Renal cortex interstitium (tissue), 11 donors: ENCODE data around the gene G3BP1. TPM values are rescaled to one million over a fixed set of nuclear protein-coding genes. Genes with fewer than 3 reads are reported as not detected.

ENCODE experiments used
- DNase-seq, 11 donors: peaks; one replicate each; pipeline ENCODE4 v3.0.0-alpha.2; 2013; ENCODE audit warnings: low read depth in 9 of 11, low spot score in 4 of 11; ENCODE audit errors: extremely low read depth in 1 of 11
- polyA plus RNA-seq, 3 donors: library from polyadenylated mRNA; unstranded; fragments of 120-200 nt; gene quantifications; one replicate each; pipeline ENCODE4 v1.2.1, GENCODE V29; 2013; ENCODE audit not compliant: insufficient read length in 3 of 3

G3BP1 gene
- polyA plus RNA-seq, 3 donors, result 155 to 179 (median 167) TPM

DNA sequence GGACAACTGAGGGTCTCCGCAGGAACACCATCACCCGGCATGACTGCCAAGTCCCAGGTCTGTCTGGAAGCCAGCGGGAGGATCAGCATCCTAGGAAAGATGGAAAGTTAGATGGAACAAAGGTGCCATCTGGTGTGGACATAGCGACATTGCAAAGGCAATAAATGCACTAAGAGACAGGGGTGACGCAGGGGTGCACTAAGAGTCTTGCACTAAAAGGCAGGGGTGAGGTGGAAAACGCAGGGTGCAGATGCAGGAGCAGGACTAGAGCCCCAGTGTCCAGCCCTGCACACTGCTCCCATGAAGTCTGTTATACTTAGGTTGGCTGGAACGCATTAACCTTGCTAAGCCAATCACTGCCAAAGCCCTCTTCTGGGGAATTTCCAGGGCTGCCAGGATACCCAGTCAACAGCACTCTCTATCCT is 28.9 kb upstream of the G3BP1 start:
- DNase-seq, result peak in 2 of 11 donors; percentile 32 to 53

DNA sequence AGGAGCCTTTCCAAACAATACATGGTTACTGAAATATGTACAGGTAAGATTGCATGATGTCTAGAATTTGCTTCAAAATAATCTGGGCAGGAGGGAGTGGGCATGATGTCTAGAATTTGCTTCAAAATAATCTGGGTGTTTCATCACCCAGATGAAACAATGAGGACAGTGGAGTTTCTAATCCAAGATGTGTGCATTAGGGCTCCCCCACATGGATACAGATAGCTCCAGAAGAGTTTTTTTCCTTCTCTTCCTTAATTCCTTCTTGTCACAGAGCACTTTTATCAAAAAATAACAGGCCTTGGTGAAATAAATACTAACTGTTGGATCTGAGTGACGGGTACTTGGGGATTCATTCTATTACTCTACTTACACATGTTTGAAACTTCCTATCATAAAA is 28.2 kb upstream of the G3BP1 start:
- no peak for DNase-seq

DNA sequence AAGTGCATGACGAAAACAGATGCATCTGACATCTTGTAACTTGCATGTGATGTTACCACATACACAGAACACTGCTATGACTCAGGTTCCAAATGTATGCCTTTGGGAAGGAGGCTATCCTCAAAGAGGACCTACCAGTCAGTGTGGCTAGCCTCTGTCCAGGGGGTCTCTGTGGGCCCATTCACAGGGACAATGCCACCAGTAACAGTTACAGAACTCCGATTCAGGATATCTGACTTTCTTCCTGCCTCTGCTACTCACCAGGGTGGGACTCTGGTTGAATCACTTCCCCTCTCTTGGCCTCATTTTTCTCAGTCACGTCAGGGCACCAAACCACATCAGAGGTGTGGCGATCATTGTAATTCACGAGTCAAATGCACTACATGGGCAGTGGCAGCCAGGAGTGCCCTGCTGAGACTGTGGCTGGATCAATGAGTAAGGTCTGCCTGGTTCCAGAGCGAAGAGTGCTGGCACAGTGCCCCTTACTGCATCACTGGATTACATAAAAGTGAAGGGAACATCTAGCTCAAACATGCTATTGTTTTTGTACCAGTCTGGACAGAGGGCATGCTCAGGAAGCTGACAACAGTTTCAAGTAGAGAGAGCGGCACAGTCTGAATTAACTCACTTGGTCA is 26.6 kb upstream of the G3BP1 start:
- no peak for DNase-seq

DNA sequence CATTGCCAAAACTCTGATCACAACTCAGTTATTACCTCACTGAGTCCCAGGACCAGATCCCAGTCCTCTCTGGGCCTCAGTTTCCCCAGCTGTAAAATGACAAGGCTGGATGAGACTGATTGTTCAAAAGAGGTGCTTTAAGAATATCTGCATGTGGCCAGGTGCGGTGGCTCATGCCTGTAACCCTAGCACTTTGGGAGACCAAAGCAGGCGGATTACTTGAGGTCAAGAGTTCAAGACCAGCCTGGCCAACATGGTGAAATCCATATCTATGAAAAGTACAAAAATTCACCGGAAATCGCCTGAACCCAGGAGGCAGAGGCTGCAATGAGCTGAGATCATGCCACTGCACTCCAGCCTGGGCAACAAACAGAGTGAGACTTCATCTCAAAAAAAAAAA is 21.6 kb upstream of the G3BP1 start:
- no peak for DNase-seq

DNA sequence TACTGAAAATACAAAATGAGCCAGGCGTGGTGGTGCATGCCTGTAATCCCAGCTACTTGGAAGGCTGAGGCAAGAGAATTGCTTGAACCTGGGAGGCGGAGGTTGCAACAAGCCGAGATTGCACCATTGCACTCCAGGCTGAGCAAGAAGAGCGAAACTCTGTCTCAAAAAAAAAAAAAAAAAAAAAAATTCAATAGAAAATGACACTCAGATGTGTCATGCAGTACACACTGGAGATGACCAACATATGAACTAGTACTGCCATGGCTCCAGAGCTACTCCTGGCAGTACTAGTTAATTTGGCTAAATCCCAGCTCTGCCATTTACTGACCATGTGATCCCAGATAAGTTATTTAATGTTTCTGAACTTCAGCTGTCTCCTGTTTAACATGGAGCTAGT is 20.7 kb upstream of the G3BP1 start:
- no peak for DNase-seq

DNA sequence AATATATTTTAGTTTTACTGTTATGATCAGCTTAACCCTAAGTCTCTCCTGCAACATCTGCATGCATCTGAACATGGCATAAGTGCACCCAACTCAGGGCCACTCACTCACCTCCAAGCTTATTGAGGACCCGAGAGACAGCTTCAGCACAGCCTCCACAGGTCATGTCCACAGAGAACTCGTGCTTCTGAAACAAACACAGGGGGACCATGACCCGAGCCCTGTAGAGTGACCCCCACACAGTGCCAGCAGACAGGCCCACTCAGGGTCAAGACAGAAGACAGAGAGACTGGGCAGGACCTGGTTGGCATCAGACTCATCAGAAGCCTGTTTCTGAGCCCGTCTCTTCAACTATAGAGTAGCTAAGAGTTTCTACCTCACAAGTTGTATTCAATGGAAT is 20.2 kb upstream of the G3BP1 start:
- no peak for DNase-seq

DNA sequence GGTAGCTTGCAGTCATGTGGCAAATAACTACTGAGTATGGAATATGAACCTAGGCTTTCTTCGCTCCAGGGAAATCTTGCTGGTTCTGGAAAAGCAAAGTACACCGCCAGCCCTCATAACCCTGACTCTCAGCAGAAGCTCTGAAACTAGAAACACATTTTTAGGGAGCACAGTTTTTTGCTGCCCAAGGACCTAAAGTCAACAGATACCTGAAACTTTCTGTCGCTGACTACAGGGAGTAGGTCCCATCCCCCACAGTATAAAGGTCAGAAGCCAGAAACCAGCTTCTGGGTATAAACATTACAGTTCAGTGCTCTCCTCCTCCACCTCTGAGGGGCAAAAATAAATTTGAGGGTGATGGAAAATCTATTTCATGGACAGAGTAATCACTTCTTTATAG is 16.4 kb upstream of the G3BP1 start:
- no peak for DNase-seq

DNA sequence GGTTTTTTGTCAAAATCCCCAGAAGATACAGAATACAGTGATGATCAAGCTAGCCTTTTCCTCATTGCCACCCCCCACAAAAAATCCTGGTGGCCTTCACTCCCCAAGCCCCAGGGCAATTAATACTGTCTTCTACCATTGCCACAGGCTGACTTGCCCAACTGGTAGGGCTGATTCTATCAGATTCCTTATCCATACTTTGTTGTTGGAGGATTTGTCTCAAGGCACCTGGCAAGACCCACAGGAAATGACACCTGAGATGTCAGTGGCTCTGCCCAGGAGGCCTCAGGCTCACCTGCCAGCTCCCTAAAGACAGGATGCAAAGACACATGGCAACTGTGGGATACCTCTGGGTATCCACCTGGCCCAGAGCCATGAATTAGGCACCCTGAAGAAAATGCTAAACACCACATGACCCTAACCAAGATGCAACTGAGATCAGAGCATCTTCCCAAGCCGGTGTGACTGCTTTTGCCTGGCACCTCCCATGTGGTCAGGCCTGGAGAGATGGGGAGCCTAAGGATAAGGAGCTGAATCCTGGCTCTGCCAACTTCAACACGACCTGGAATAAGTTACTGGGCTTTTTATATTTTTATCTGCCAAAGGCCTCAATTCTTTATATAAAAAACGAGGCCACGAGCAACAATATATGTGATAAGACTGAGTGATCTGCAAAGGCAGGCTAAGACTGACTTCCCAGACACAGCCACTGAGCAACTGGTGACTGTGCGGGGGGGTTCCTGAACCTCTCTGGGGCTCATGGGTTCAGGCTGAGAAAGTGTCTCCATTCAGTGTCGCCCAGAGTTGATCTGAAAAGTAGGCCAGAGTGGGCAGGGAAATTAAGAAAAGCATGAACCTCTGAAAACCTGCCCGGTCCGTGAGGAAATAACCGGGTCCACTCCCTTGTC is 14.3 kb upstream of the G3BP1 start:
- no peak for DNase-seq

DNA sequence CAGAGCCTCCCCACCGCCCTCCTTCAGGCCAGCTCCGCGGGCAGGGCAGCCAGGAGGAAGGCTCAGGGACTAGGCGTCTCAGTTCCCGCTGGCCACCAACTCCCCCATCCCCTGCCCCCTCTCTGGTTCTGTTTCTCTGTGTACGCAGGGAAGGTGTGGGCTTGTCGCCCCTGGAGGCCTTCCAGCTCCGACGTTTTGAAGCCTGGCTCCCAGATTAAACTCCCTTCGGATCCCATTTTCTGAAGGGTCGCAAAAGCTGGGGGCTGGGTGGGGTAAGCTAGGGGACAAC is 13.7 kb upstream of the G3BP1 start:
- no peak for DNase-seq

DNA sequence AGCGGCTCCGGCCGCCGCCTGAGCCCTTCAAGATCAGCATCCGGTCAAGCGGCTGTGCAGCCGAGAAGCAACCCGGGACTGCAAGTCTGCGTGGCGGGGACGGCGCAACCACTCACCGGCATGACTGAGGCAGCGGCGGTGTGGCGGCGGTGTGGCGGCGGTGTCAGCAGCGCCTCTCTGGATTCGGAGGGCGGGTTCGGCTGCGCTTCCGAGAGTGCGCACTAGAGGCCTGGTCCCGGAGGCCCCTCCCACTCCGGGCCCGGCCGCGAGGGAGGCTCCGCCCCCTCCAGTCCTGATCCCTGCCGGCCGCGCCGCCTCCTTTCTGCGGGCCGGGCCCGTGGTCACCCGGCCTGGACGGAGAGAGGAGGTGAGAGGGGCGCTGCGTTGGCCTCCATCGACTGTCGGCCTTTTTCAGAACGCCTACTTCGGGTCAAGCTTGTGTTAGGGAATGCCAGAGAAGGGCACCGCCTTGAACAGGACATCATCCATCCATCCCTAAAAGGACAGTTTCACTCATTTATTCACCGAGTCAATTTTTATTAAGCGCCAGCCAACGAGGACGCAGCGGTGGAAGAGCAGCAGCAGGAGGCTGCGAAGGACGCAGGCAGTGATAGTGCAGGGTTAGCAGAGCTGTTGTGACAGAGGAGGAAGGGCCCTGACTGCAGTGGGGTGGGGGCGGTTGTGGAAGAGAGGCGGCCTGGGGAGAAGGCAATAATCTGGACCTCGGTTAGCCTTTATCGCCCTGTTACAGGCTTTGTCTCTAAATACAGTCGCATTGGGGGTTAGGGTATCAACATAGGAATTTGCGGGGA is 13.1 kb upstream of the G3BP1 start, which contains the start of gene ATOX1:
ATOX1 (minus strand) TSS at position 202 of the 812 bp plus-strand sequence; CDS start at position 122, 80 bp downstream.
- DNase-seq, result peak in 10 of 11 donors; percentile 77 to 92 (median 88)

DNA sequence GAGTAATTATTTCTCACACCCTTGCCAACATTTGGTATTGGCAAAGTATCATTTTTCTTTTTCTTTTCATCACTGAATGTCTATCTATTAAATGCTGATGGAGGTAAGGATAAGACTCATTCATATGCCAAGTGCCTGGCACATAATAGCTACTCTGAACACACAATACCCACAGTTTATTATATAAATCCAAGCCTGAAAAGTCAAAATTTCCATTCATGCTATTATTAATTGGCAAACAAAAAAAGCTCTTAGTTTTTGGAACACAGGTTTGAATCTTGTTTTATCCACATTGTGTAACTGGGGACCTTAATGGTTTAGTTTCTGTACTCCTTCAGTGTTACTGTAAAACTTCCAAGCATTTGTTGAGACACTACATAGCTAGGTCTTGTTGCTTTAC is 7.0 kb upstream of the G3BP1 start:
- DNase-seq, result no peak

DNA sequence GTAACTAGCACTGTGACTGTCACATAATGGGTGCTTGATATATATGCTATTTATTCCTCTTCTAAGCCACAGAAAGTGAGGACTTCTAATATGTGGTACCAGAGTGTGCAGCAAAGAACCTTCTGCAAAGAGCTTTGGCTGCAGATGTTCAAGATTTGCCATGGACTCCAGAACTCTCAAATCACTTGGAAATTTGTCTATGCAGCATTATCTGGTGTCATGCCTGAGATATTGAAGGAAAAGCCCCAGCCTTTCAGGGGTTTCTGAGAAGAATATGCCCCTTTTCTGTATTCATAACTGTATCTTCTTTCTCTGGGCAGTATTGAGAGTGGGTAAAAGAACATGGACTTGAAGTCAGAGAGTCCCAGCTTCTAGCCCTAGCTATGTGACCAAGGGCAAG is 4.8 kb upstream of the G3BP1 start:
- no peak for DNase-seq

DNA sequence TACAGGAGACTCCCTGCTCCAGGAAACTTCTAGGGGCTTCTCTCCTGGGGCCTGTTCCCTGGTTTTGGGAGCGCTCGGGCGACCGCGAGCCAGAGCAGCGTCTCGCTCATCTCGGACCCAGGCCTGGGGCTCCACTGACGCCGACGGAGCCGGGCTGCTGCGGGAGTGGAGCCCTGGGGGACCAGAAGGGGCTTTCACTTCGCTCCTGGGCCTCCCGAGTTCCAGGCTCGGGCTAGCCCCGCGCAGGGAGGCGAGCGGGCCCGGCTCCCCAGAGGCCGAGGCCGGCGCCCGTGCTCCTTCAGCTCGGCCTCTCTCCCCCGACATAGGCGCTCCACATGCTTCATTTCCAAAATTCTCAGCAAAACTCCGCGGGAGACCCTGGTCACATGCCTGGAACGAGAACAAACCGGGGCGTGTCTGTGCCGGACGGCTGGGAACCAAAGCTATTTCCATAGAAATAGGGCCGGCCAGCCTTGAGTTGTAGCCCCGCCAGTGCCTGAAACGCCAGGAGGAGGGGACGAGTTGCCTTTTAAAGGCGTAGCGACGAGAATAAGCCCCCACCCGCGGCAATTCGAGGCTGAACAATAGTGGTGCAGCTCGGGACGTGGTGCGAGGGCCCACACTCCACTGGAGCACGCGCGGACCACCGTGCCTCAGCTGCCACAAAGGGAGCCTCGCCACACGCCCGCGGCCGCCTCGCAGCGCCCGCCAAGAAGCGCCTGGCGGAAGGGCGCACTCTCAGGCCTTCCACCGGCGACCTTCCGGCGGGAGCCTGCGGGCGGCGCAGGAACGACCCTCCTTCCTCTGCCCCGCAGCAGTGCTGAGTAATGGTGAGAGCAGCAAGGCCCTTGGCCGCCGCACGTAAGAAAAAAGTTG is 1.1 kb upstream of the G3BP1 start:
- DNase-seq, result peak in 8 of 11 donors; percentile 57 to 80 (median 72)

DNA sequence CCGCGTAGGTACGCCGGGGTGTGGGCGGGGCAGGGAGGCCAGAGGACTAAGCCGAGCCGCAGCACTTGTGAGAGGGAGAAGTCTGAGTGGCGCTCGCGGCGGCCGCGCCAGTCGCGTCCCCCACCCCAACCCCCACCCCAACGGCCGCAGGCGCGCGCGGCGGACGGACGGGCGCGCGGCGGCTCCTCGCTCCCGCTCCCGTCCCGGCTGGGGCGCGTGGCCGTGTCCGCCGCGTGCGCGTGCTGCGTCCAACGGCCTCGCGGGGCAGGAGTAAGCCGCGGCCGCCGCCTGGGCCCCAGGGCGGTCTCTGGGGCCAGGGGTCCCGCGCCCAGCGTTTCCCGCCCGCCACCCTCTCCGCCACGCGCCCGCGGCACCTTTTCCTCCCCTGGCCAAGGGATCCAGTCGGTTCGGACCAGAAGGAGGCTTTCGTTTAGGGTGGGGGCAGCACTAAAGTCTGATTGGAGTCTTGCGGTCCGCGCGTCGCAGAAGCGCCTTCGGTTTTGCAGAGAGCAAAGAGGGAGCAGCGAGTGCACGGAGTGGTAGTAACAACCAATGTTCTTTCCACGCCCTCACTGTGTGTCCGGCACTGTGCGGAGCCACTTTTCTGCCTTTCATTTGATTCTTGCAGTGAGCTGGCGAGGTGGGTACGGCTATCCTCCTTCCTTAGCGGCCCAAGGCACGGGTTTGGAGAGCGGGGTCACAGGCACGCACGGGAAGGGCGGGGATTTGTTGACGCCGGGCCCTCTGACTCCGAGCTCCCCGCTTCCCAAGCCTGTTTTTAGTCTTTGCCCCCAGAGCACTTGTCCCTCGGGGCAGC is 483 bp downstream of the G3BP1 start:
- peak in 1 of 11 donors; percentile 6 for DNase-seq

DNA sequence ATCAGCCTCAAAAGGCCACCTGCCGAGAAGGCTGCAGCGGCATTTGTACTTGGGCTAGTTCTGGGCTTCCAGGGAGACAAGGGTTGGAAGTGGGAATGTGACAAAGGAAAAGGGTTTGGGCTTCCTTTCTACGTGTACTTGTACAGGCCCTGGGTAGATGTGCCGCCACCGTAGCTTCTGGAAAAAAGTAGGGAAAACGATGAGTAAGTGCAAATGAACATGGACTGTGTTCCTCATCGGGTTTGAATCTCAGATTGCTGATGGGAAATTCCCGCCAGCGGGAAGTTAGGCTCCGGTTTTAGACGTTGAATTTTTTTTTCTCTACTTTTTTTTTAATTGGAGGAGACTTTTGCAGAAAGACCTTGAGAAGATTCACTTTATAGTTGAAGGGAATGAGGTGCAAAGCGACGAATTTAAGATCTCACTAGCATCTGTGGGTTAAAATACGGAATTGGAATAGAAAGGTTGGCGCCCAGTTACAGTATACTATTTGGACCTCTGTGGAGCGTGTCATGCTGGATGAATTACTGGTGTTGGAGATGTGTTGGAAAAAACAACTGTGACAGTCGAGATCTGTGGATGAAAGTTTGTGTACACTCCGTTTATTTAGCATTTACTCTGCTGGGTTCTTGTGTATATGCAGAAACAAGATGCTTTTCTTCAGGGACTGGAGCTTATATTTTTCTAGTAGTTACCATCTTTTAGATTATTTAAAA is 1.2 kb downstream of the G3BP1 start:
- DNase-seq, result peak in 1 of 11 donors; percentile 3

DNA sequence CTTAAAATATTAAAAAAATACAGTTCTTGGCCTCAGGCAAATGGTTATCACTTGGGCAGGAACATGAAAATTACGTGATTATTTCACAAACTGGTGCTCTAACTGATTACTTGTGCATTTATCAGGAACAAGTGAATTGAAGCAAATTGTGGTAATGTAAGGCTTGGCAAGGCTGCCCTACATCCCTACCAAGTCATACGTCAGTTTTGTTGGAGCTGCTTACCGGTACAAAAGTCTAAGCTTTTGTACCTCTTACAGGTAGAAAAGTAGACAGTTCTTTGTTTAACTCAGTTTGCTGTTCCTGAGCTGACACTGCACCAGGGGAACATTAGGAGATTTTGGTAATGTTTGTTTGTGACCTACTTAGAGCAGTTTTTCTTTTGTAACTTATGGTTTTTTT is 2.2 kb downstream of the G3BP1 start:
- no peak for DNase-seq

DNA sequence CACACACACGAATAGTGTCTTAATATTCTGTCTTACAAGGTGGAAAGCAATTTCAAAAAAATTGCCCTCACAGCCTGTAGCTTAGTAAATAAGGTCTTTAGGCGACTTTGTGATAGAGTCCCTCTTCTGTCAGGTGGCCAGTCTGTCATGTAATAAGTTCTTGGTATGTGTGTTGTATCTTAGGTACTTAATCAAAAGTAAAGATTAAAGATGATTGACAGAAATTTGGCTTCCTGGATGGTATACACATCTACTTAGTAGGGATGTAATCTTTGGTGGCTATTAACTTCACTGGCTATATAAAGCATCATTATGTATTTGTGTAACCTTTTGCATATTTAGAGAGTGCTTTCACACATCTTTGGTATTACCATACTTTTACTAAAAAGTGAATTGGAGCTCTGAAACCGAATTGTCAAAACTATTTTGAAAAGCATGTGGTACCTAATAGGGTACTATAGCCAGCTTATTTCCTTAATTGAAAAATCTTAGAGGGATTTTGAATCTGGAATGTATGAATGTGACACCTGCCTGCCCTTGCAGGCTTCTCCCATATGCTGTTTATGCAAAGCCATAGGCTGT is 3.4 kb downstream of the G3BP1 start:
- no peak for DNase-seq
